GM18499 (cell line): ENCODE data around the gene MAPRE3.

Source experiments
- ATAC-seq: cut with Tn5 transposase; IDR thresholded peaks from one replicate; pipeline ENCODE4 v1.9.1; 2021; ENCODE audit warnings: moderate number of reproducible peaks; ENCODE audit not compliant: insufficient read depth, unreplicated experiment

The MAPRE3 gene

DNA sequence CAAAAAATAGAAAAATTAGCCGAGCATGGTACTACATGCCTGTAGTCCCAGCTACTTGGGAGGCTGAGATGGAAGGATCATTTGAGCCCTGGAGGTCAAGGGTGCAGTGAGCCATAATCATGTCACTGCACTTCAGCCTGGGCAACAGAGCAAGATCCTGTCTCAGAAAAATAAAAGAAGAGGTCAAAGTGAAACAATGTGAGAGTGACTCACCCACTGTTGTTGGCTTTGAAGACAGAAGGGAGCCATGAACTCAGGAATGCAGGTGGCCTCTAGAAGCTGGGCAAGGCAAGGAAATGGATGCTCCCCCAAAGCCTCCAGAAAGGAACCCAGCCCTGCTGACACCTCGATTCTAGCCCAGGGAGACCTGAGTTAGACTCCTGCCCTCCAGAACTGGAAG, 58.6 kb downstream of the MAPRE3 start:
- no peak for ATAC-seq

DNA sequence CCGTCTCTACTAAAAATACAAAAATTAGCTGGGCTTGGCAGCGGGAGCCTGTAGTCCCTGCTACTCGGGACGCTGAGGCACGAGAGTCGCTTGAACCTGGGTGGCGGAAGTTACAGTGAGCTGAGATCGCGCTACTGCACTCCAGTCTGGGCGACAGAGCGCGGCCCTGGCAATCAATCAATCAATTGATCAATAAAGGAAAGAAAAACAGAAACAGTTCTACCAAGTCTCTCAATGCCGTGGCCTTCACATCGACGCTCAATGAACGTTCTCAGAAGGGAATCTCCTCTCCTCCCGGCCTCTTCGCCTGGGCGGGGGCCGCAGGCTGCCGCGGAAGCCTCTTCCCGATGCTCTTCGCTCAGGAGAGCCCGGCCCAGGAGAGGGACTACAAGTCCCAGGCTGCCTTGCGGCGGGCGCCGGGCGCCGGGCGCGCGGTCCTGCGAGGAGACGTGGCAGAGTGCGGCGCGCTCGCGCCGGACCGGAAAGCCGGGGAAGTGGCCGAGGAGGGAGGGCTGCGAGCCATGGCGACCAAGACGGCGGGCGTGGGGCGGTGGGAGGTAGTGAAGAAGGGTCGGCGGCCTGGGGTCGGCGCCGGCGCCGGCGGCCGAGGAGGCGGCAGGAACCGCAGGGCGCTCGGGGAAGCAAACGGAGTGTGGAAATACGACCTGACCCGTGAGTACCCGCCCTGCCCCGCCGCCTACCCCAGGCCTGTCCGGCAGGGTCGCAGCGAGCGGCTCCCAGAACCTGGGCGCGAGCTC, 62.2 kb downstream of the MAPRE3 start, which contains the start of gene TMEM214:
TMEM214 (plus strand) TSS at position 471 of the 758 bp plus-strand sequence; CDS start at position 522, 51 bp downstream.
- peak; percentile 59 for ATAC-seq

DNA sequence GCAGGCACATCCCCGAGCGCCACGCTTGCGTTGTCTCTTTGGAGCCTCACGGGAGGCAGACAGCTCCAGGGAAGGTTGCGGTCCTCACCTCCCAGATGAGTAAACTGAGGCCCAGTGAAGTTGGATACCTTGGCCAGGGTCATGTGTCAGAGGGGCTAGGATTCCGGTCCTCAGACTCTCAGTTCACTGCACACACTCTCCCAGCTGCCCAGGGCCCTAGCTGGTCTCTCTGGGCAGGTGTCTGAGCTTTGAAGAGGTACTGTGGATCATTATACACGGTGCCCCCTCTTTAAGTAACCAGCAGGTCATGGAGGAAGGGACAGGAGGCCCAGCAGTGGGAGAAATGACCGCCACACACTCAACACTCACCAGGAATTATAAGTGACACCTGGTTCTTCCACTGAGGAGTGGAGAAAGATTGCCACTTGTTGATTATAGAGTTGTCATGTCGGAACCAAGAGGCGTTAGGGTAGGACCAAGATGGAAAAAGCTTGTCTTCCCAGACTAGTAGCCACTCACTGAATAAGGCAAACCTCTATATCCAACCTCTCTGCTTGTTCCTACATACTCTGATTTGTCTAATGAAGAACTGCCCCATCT, 62.9 kb downstream of the MAPRE3 start:
- peak; percentile 21 for ATAC-seq

DNA sequence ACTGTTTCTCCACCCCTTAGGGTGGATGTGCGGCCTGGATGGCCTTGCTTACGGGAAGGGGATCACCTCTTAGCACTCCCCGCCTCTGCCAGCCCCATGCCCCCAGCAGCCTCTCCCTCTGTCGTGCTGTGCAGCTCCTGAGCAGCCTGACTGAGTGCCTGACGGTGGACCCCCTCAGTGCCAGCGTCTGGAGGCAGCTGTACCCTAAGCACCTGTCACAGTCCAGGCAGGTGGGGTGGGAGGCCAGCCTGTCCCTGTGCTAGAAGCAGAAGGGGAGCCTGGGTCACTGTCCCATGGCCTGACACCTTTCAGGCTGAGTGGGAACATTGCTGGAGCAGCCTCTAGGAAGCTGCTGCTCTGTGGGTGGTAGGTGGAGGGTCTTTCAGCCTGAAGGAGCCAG, 67.6 kb downstream of the MAPRE3 start:
- no peak for ATAC-seq

DNA sequence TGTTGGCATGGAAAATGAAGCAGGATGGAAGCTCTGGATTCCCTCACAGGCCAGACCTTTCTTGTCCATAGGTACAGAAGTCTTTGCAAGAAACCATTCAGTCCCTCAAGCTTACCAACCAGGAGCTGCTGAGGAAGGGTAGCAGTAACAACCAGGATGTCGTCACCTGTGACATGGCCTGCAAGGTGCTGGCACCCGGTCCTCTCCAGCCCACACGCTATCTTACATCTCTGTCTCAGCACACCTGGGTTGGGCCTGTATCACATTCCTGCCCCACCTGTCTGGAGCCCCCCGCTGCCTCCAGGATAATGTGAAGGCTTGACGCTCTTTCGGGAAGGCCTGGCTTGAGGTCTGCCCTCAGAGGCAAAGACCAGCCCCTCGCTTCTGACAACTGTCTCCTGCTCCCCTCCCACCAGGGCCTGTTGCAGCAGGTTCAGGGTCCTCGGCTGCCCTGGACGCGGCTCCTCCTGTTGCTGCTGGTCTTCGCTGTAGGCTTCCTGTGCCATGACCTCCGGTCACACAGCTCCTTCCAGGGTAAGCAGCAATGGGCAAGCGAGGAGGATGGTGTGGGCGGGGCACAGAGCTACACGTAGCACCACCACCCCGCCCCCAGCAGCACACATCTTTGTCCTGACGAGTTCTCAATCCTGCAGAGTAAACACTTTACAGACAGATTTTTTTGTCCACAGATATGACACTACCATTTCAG, 68.3 kb downstream of the MAPRE3 start:
- no peak for ATAC-seq

DNA sequence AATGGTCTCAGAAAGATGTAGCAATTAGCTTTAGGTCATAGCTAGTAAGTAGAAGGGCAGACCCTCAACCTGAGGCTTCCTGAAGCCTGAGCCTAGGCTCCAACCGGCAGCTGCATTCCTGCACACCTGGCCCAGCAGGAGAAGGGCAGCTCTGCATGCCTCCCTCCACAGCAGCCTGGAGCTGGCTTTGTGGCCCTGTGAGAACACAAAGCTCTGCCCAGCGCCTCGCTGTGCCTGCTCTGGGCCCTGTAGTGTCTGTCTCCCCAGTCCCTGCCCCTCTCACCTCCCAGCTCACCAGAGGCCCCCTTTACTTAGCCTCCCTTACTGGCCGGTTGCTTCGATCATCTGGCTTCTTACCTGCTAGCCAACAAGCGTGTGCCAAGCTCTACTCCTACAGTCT, 69.0 kb downstream of the MAPRE3 start:
- ATAC-seq: no peak

DNA sequence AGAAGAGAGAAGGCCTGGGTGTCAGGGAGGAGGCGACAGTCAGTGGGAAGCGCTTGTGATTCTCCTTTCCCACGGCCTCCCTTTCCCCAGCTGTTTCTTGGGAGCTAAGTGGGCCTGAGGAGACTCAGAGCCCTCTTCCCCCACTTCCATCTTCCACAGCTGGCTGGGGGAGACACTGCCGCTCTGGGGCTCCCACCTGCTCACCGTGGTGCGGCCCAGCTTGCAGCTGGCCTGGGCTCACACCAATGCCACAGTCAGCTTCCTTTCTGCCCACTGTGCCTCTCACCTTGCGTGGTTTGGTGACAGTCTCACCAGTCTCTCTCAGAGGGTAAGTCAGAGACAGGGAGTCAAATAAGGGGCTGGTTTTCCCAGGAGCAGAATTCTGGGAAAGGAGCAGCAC, 69.4 kb downstream of the MAPRE3 start:
- ATAC-seq: no peak

DNA sequence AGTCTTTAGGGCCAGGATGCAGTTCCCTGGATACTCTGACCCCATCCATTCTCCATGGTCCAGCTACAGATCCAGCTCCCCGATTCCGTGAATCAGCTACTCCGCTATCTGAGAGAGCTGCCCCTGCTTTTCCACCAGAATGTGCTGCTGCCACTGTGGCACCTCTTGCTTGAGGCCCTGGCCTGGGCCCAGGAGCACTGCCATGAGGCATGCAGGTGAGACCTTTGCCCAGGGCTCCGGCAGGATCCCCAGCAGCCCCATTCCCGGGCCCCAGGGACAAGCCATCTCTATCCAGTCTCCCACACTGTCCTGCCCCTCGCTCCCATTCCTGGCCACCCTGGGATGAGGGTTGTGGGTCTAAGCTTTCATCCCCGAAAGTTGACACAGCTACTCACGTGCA, 69.8 kb downstream of the MAPRE3 start:
- ATAC-seq: no peak

DNA sequence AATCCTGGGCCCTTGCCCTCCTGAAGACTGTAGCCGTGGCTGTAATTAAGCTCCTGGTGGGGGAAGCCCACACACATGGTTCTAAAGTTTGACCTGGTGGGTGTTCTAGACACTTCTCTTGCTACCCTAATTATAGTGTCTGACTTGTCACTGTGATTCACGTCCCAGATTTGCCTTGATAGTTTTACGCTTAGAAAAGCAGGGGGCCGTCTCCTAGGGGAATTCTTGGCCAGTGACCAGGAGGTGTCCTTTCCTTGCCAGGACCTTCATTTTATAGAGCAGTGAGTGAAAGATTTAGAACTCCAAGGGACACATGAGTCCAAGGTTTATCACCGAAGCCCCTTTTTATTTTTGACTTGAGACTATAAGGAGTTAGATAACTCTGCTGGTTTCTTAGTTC, 71.3 kb downstream of the MAPRE3 start:
- ATAC-seq: no peak

DNA sequence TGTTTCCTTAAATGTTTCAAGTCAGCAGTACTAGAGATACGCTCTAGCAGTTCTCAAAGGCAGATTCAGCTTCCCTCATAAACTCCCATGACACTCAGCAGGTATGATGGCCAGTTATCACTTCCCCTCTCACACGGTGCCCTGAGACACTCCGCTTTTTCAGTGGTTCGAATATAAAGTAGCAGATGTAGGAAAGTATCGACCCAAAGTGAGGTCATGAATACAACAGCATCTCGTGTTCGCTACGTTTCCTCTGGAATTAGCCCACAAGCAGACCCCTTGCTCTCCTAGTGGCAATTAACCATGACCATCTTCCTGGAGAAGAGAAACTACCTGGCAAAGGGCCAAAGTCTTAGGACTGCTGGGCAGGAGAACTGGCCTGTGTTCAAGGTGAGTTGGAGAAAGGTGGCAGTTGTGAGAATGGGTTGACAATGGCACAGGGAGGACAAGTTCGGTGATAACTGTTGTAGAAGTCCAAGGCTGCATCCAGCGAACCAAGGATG, 71.8 kb downstream of the MAPRE3 start:
- ATAC-seq: no peak

DNA sequence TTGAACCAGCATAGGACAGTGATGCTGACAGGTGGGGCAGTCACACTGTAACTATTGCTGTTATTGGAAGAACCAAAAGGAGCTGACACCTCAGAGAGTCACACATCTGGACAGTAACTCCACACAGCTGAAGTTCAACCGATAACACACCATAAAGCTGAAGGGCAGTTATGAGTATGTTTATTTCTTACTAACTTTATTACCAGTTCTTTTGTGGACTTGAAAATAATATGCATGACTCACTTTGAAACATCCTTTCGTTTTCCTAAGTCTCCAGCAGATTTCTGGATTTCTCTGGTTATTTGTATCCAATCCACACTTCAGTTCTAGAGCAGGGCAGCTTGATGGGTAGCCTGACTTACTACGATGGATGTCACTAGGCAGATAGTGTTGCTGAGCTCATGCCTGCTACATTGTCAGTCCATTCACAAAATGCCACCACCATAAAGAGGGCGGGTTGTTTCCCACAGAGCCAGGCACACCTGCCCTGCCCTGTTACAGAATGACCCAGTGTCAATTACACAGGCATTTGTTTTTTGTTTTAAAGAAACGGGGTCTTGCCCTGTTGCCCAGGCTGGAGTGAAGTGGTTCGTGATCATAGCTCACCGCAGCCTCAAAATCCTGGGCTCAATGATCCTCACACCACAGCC, 72.7 kb downstream of the MAPRE3 start:
- ATAC-seq: no peak

DNA sequence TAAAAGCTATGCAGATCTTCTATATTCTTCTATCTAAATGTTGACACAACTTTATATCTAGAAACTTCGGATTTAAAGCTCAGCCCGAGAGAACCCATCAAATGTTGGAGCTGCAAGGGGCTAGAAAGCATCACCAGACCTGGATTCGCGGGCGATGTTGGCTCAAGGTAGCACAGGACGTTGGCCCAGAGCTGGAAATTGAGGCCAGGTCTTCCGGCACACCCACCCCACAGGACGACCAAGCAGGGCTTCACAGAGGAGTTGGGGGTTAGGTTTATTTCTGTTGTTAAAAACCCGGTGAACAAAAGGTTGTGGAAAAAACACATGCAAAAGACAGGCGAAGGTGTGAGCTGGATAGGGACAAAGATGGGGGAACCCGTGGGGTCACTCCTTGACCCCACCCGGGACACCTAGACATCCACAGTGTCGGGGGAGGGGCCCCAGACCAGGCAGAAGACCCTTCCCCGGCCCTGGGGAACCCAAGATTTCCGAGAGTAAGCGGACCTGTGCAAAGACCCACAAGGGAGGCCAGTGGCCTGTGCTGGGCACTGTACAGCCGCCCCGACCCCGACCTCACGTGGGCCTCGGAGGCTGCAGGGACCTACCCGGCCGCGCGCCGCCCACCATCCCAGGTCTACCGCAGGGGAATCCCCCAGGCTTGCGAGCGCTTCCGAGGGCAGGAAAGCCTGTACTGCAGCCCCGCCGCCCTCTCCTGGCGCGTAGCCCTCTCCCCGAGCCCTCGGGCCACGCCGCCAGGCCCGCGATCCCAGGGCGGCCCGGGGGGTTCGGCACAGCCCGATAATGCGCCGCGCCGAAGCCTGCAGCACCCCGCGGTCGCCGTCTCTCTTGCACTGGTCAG, 79.2 kb downstream of the MAPRE3 start:
- ATAC-seq: peak; percentile 9

DNA sequence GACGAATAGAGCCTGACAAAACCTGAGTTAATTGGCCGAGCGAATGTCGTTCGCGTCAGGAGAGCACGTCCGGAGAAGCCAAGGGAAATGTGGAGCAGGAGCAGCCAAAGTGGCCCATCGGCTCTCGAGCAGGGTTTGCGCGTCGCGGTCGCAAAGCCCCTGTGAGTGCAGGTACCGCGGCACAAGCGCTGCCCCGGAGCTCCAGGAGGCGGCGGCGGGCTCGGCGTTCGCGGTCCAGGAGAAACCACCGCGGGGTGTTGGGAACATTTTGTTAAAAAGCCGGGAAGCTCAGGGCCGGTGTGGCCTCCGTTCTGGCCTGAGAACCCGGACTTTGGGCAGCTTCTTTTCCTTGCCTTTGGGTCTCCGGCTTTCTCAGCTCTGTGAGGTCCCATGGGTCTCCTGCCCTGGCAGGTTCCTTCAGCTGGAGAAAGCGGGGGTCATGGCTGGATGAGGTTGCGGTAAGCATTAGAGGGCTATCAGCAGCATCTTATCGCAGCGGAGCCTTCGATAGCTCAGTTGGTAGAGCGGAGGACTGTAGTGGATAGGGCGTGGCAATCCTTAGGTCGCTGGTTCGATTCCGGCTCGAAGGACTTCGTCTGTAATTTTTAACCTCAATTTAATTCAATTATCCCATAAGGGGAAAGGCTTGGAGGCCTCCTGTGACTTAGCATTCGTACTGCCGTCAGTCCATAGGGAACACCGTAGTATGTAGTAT, 80.0 kb downstream of the MAPRE3 start:
- peak; percentile 34 for ATAC-seq

DNA sequence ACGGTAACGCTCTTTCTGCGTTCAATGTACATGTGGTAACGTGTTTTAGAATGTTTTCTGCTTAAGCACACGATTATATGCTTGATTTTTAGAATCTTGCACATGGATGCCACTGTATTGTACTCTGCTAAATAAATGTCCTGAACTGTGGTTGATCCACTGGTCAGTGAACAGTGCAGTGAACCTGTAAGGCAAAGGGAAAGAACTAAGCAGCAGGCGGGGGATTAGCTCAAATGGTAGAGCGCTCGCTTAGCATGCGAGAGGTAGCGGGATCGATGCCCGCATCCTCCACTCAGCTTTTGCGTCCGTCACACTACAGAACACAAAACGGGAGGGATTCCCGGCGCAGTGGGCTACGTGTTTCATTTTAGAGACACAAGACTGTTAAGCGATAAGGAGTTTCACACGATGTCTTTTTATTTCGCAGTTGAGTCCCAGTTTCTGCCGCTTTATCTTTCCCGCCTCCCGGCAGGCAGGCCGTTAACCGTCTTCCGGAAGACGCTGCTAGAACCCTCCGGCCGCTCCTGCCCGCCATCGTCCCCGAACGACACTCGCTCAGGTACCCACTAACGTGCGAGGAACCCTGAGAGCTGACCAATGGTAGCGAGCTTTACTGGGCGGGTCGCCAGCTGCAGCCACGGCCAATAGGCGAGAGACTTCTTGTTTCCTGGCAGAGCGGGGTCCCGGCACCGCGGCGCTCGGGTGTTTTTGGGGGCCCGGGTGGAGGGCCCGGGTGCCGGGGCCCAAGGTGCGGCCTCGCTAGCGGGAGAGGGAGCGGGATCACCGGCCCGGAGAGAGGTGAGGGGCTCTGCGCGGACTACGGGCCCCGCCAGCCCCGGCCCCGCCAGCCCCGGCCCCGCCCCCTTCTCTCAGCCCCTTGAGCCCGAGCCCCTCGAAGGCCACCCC, 80.8 kb downstream of the MAPRE3 start, which contains the start of gene AGBL5:
AGBL5 (plus strand) TSS at position 673 of the 906 bp plus-strand sequence. CDS start 1,291 bp downstream, outside the sequence.
- ATAC-seq: peak; percentile 40

DNA sequence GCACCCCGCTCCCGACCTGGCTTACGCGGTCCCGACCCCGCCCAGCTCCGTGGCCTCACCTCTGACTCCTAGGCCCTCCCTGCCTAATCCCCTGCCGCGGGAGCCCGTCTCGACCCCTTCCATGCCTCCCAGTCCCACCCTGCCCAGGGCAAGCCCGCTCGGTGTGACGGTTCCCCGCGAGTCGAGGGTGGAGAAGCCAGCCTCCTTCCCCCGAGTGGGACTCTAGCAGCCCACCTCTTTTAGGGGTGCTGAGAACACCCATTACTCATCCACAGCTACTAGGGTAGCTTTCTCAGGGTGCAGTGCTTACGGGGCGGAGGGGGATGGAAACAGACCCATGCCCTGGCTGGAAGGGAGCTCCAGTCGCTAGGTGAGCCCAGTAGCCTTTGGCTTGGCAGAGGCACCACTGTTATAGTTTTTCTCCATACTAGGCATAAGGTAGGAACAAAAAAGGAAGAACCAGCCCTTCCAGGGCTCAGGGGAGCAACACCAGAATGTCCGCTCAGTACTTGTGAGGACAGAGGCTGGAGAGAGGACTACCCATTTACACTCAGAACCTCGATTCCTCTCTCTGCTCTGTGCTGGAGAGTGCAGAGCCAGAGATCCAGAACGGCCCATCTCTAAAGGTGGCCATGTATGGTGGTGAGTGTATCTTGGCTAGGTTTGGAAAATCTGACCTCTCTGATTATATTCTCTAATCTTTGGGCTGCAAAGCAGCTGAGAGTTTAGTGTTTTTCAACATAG, 81.6 kb downstream of the MAPRE3 start:
- no peak for ATAC-seq

DNA sequence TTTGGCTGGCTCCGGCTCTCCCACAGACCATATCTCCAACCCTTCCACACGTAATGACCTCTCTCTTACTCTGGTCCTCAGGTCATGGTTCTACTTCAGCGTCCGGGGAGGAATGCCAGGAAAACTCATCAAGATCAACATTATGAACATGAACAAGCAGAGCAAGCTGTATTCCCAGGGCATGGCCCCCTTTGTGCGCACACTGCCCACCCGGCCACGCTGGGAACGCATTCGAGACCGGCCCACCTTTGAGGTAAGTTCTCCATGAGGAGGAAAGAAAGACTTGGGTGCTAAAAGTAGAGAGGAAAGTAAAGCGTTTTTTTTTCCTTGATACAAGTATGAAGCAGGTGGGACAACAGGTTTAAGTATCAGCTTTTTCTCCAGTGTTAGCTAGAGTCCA, 82.9 kb downstream of the MAPRE3 start:
- no peak for ATAC-seq

DNA sequence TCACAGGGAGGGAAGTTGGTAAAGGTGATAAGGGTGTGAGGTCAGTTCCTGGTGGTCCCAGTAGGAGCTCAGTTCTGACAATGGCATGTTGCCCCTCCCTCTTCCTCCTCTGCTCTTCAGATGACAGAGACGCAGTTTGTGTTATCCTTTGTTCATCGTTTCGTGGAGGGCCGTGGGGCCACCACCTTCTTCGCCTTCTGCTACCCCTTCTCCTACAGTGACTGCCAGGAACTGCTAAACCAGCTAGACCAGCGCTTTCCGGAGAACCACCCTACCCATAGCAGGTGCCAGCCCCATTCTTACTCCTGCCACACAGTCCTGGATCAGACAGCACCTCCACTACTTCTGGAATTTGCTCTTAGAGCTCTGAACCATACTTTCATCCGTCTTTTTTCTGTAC, 83.3 kb downstream of the MAPRE3 start:
- no peak for ATAC-seq
